DND-41 (cell line): ENCODE measurements around the gene AK8.

Experiments
- CTCF ChIP-seq: IDR thresholded peaks from 2 replicates; pipeline ENCODE4 v1.5.1; 2012; ENCODE audit warnings: borderline replicate concordance, low read length, moderate library complexity, mild to moderate bottlenecking; ENCODE audit not compliant: poor library complexity, severe bottlenecking; ENCODE audit errors: extremely low read depth
- EZH2 ChIP-seq: IDR thresholded peaks from 3 replicates; pipeline ENCODE4 v1.6.1; 2012; ENCODE audit warnings: borderline replicate concordance, low read depth, mild to moderate bottlenecking, moderate library complexity, low read length, inconsistent platforms; ENCODE audit not compliant: severe bottlenecking

GRCh38 chr9:132787748-132788159 is 90.3 kb downstream of the AK8 start:
- TF ChIP-seq CTCF (no peak), EZH2 (no peak)
